Natural killer cell (primary cell): ENCODE data around the gene WARS2. TPM values are rescaled to one million over a fixed set of nuclear protein-coding genes. Genes with fewer than 3 reads are reported as not detected.

ENCODE experiments used
- ATAC-seq, 3 donors: fragments of 150-1000 bp in 2 of 3; fragments of 200-7000 bp in 1 of 3; cut with Tn5 transposase; 1 replicate in 1 of 3; 2 replicates in 2 of 3; pipeline ENCODE4 v1.10.0; 2021; ENCODE audit warnings: mild to moderate bottlenecking in 2 of 3, moderate library complexity in 2 of 3
- DNase-seq, 2 donors: peaks; one replicate each; pipeline versions ENCODE4 v3.0.0 to v3.0.0-alpha.2; 2013 to 2021; ENCODE audit warnings: mixed read lengths in 1 of 2
- H3K27ac ChIP-seq: one replicate; pipeline ENCODE4 v1.5.1; 2013; ENCODE audit warnings: mild to moderate bottlenecking, low read length
- H3K27me3 ChIP-seq: one replicate; pipeline ENCODE4 v1.6.1; 2013; ENCODE audit warnings: low read length; ENCODE audit not compliant: control insufficient read depth, insufficient read depth
- H3K36me3 ChIP-seq: one replicate; pipeline ENCODE4 v1.6.1; 2013; ENCODE audit warnings: low read length; ENCODE audit not compliant: control insufficient read depth, insufficient read depth
- H3K4me1 ChIP-seq: one replicate; pipeline ENCODE4 v1.6.1; 2013; ENCODE audit warnings: low read length; ENCODE audit not compliant: control insufficient read depth, insufficient read depth
- H3K4me3 ChIP-seq: one replicate; pipeline ENCODE4 v1.5.1; 2013; ENCODE audit warnings: low read length
- H3K9me3 ChIP-seq: one replicate; pipeline ENCODE4 v1.6.1; 2013; ENCODE audit warnings: low read length; ENCODE audit not compliant: control insufficient read depth, insufficient read depth
- H3K27ac Mint-ChIP-seq, 2 donors: one replicate each; pipeline ENCODE4 v1.8.0; 2022; ENCODE audit warnings: mild to moderate bottlenecking in 2 of 2, mixed read lengths in 2 of 2, moderate library complexity in 1 of 2
- H3K27me3 Mint-ChIP-seq, 2 donors: one replicate each; pipeline ENCODE4 v1.8.0; 2022; ENCODE audit warnings: low read depth in 2 of 2, mixed read lengths in 2 of 2
- H3K36me3 Mint-ChIP-seq: one replicate; pipeline ENCODE4 v1.8.0; 2022; ENCODE audit warnings: mixed read lengths
- H3K4me1 Mint-ChIP-seq, 2 donors: one replicate each; pipeline ENCODE4 v1.8.0; 2022; ENCODE audit warnings: mixed read lengths in 2 of 2
- H3K4me3 Mint-ChIP-seq: one replicate; pipeline ENCODE4 v1.8.0; 2022; ENCODE audit warnings: mild to moderate bottlenecking, moderate library complexity, mixed read lengths
- H3K9me3 Mint-ChIP-seq, 2 donors: one replicate each; pipeline ENCODE4 v1.8.0; 2022; ENCODE audit warnings: mixed read lengths in 2 of 2
- CTCF ChIP-seq: fragments of 200-600 bp; IDR thresholded peaks from one replicate; pipeline ENCODE4 v1.8.0; 2022; ENCODE audit warnings: antibody characterized with exemption
- WGBS: methylation state at CpG from one replicate; pipeline ENCODE4 v1.1.7; 2013; ENCODE audit warnings: missing lambda C conversion rate; ENCODE audit not compliant: insufficient coverage; 5-methylcytosine and 5-hydroxymethylcytosine counted together
- intact Hi-C: fragments of 100-400 bp; cut with micrococcal nuclease; formaldehyde crosslinking; loops from one replicate; pipeline ENCODE4 v1.14.2; 2022
- total RNA-seq, 4 donors: library from RNA; stranded (reverse); fragments of 120-200 nt in 1 of 4; gene quantifications; one replicate each; pipeline versions ENCODE4 v1.2.3 to v1.2.4, GENCODE V29; 2013 to 2022

Gene WARS2
- total RNA-seq, 3 donors from 2014 or later (not counting 1 experiment from before 2014, with no cell fraction given): 24.3 to 46.3 (median 41.0) TPM

DNA sequence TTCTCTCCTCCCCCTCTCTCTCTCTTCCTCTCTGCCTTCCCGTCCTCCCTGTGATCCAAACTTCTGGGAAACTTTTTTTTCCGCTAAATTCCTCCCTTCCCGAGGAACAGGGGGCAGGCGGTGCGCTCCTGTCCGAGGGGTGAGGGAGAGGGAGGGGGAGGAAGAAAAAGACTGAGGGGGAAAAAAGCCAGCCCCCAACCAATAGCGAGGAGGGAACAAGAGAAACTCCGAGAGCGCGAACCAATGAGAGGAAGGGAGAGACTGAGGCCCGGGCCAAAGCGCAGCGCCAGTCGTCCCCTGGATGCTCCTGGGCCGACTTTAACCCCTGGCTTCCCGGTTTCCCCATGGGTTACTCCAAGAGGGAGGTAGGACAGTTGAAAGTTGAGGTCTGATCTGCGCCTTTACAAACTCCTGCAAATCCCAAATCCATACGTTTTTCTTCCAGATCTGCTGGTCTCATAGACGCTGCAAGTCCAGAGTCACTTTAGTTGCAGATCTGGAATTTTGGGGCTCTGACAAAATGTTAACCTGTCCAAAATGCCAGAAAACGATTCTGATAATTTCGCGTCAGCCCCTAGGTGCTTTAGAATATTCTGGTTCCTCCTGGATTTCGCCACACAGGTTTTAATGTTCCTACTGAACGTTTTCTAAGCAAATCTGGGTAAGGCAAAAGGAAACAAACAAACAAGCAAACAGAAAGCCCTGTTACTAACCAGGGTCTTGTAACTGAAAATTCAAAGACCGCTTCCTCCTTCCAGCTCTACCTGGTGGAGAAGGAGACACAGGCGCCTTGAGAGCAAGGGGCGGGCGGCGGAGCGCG, 152.1 kb downstream of the WARS2 start, which contains the start of gene TBX15:
TBX15 (minus strand) TSS at position 158 of the 820 bp plus-strand sequence. CDS start 548 bp downstream, outside the sequence.
- Histone ChIP-seq H3K9me3 (peaks cover 18% of the 10 kb centered on the region), H3K27ac (no peak within 1 kb of the TSS), H3K27me3 (peaks cover 75% of the 10 kb centered on the region), H3K4me1 (peaks cover 4% of the 10 kb centered on the region), H3K36me3 (no peaks in the 10 kb centered on the region), H3K4me3 (no peak within 1 kb of the TSS)
- no peaks in the 10 kb centered on the region for H3K9me3 Mint-ChIP-seq
- H3K27me3 Mint-ChIP-seq: peaks cover 80 to 86% of the 10 kb centered on the region in 2 donors
- no peak for TF ChIP-seq CTCF
- intact Hi-C loops: no loop called here
- H3K36me3 Mint-ChIP-seq: peaks cover 19% of the 10 kb centered on the region
- H3K4me3 Mint-ChIP-seq: peak within 1 kb of the TSS; percentile 29
- no peak within 1 kb of the TSS for H3K27ac Mint-ChIP-seq
- peaks cover 5 to 17% of the 10 kb centered on the region in 2 donors for H3K4me1 Mint-ChIP-seq
- ATAC-seq (no peak), DNase-seq (no peak)
- WGBS: 17% methylated on average over 28 of the region's 31 CpGs

GRCh38 chr1:118987468-118988185, 152.8 kb downstream of the WARS2 start:
- H3K36me3 ChIP-seq: no peaks in the 10 kb centered on the region
- Mint-ChIP-seq H3K27me3 (peaks cover 84 to 90% of the 10 kb centered on the region in 2 donors), H3K4me1 (peaks cover 5 to 17% of the 10 kb centered on the region in 2 donors), H3K27ac (no peak overlapping the region), H3K9me3 (no peaks in the 10 kb centered on the region), H3K36me3 (peaks cover 19% of the 10 kb centered on the region), H3K4me3 (no peak overlapping the region)
- no peak overlapping the region for H3K27ac ChIP-seq
- peaks cover 77% of the 10 kb centered on the region for H3K27me3 ChIP-seq
- H3K4me3 ChIP-seq: no peak overlapping the region
- ATAC-seq (no peak), DNase-seq (no peak)
- H3K9me3 ChIP-seq: peaks cover 23% of the 10 kb centered on the region
- no peak for TF ChIP-seq CTCF
- intact Hi-C loops: no loop called here
- peaks cover 4% of the 10 kb centered on the region for H3K4me1 ChIP-seq
- WGBS: 3% methylated on average over 65 of the region's 65 CpGs

DNA sequence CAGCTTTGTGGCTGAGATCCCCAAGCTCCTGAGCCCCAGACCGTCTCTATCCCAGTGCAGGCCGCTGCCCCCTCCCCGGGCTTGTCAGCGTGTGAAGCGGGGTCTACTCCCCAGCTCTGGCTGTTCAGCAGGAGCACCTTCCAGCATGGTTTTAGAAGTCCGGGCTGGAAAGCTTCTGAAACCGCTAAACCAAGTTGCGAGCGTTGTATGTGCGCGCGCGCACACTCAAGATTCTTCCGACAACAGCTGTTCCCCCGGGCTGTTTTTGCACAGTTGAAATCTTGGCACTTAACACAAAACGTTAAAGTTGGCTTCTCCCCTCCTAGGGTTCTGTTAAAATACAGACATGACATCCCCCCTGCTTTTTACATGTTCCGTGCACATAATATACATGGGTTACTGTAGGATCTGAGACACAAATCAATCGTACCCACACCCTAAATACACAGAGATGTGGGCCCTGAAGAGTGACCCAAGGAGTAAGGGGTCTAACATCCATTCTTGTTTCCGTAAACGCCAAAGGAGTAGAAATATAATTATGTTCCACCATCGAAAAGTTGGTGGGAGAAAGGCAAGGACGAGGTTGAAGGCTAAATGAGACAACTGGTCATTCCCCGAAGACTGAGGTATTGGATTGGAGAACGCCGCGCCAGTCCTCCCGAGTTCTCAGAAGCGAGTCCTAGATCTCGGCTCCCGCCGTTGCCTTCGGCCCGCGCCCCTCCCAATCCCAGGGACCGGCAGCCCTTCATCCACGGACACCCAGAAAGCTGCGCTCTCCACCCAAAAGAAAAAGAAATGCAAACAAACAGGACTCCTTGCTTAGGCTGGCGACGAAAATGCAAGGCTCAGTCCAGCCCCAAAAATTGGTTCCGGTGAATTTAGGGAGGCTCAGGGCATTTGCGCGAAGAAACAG, 153.6 kb downstream of the WARS2 start:
- no peaks in the 10 kb centered on the region for H3K9me3 Mint-ChIP-seq
- H3K27ac ChIP-seq: no peak overlapping the region
- H3K4me3 ChIP-seq: no peak overlapping the region
- H3K4me3 Mint-ChIP-seq: peak overlapping the region; percentile 29
- peaks cover 23% of the 10 kb centered on the region for H3K9me3 ChIP-seq
- peaks cover 5 to 17% of the 10 kb centered on the region in 2 donors for H3K4me1 Mint-ChIP-seq
- no peak for TF ChIP-seq CTCF
- H3K36me3 ChIP-seq: no peaks in the 10 kb centered on the region
- H3K27me3 Mint-ChIP-seq: peaks cover 84 to 87% of the 10 kb centered on the region in 2 donors
- peaks cover 12% of the 10 kb centered on the region for H3K36me3 Mint-ChIP-seq
- ATAC-seq (no peak), DNase-seq (no peak)
- H3K27me3 ChIP-seq: peaks cover 77% of the 10 kb centered on the region
- WGBS: 15% methylated on average over 41 of the region's 42 CpGs
- peaks cover 4% of the 10 kb centered on the region for H3K4me1 ChIP-seq
- H3K27ac Mint-ChIP-seq: no peak overlapping the region
- intact Hi-C loops: no loop called here
